ENCODE measurements around the gene SLC22A31.

DNA sequence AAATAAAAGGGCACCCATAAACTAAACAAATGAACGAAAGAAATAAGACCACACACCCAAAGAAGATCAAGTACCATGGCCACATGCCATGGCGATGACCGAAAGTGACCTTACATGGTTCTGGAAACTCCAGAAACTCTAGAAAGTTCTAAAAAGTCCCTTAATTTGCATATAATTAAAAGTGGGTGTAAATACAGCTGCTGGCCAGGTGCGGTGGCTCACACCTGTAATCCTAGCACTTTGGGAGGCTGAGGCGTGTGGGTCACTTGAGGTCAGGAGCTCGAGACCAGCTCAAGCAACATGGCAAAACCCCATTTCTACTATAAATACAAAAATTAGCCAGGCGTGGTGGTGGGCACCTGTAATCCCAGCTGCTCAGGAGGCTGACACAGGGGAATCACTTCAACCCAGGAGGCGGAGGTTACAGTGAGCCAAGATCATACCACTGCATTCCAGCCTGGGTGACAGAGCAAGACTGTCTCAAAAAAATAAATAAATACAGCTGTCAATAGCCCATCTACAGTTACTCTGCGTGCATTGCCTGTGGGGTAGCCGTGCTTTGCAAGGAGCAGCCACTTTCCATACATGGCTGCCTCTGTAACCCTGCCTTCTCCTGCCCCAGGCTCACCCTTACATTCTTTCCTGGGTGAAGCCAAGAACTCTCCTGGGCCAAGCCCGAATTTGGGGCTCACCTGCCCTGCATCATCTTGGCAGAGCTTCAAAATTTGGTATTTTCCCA, 10.0 kb upstream of the SLC22A31 start:
- TF ChIP-seq, protein P1, sequence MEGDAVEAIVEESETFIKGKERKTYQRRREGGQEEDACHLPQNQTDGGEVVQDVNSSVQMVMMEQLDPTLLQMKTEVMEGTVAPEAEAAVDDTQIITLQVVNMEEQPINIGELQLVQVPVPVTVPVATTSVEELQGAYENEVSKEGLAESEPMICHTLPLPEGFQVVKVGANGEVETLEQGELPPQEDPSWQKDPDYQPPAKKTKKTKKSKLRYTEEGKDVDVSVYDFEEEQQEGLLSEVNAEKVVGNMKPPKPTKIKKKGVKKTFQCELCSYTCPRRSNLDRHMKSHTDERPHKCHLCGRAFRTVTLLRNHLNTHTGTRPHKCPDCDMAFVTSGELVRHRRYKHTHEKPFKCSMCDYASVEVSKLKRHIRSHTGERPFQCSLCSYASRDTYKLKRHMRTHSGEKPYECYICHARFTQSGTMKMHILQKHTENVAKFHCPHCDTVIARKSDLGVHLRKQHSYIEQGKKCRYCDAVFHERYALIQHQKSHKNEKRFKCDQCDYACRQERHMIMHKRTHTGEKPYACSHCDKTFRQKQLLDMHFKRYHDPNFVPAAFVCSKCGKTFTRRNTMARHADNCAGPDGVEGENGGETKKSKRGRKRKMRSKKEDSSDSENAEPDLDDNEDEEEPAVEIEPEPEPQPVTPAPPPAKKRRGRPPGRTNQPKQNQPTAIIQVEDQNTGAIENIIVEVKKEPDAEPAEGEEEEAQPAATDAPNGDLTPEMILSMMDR (IDR thresholded peaks at IDR 0.05), result no peak
- TF ChIP-seq POLR2A (IDR thresholded peaks at IDR 0.05; ENCODE audit: low read depth), result no peak
- no peak for TF ChIP-seq EP300 (IDR thresholded peaks at IDR 0.05)
- no peak for TF ChIP-seq POLR2AphosphoS5 (IDR thresholded peaks at IDR 0.05)

Measured in esophagus muscularis mucosa (tissue), 4 donors.